GM21529 (cell line): Measurements from ENCODE around the gene BCAS4.

ENCODE experiments used
- ATAC-seq: cut with Tn5 transposase; IDR thresholded peaks from one replicate; pipeline ENCODE4 v1.9.1; 2021; ENCODE audit not compliant: unreplicated experiment

BCAS4 gene

DNA sequence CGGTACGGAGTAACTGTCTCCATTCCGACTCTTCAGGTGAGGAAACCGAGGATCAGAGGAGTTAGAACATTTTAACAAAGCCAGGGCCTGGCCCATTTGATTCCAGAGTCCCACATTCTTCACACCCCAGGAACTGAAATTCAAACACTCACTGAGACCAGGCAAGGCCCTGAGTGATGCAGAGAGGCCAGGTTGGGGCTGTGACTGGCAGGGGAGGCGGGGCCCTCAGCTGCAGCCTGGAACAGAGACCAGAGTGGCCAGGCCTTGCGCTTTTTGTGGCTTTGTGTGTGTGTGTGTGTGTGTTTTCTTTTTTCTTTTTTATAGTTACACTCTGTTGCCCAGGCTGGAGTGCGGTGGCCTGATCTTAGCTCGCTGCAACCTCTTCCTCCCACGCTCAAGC lies 57.2 kb downstream of the BCAS4 start:
- ATAC-seq, result no peak

GRCh38 chr20:50854506-50855249 lies 59.8 kb downstream of the BCAS4 start:
- no peak for ATAC-seq

- ATAC-seq, result no peak
Measured at GRCh38 chr20:50855498-50856474, 60.9 kb downstream of the BCAS4 start.

GRCh38 chr20:50856475-50857041 lies 61.7 kb downstream of the BCAS4 start:
- ATAC-seq, result no peak

DNA sequence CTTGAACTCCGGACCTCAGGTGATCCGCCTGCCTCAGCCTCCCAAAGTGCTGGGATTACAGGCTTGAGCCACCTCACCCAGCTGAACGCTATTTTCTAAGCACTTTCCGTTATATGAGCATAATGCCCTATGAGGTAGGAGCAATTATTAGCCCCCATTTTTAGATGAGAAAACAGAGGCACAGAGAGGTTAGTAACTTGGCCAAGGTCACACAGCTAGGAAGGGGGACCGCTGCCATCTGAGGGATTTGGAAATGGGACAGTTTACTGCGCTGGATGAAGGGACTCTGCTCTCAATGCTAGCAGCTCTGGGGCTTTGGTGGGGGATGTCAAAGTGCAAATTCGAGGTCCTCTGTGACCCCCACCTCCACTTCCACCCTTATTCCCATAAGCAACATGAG lies 62.5 kb downstream of the BCAS4 start:
- ATAC-seq, result no peak

DNA sequence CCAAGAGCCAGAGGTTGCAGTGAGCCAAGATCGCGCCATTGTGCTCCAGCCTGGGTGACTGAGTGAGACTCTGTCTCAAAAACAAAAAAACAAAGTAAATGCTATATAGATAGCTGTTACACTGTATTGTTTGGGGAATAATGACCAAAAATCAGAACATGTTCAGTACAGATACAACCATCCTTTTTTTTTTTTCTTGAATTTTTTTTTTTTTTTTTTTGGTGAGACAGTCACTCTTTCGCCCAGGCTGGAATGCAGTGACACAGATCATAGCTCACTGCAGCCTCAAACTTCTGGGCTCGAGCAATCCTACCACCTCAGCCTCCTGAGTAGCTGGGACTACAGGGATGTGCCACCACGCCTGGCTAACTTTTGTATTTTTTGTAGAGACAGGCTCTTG lies 63.7 kb downstream of the BCAS4 start:
- no peak for ATAC-seq

GRCh38 chr20:50859161-50859560 lies 64.3 kb downstream of the BCAS4 start:
- no peak for ATAC-seq

- no peak for ATAC-seq
Measured at GRCh38 chr20:50861012-50861411, 66.2 kb downstream of the BCAS4 start.

DNA sequence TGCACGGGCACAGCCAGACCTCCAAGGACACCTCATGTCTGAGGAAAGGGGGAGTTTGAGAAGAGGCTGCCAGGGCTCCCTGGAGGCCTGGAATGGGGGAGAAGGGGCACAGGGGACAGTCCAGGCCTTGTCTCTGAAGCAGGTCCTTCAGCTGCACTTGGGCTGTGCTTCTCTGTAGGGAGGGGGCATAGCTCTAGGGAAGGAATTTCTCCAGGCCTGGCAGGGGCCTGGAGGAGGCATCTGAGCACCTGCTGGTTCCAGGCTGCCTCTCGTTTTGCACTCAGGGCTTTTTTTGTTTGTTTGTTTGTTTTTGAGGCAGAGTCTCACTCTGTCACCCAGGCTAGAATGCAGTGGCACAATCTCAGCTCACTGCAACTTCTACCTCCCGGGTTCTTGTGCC lies 67.7 kb downstream of the BCAS4 start:
- ATAC-seq, result no peak

DNA sequence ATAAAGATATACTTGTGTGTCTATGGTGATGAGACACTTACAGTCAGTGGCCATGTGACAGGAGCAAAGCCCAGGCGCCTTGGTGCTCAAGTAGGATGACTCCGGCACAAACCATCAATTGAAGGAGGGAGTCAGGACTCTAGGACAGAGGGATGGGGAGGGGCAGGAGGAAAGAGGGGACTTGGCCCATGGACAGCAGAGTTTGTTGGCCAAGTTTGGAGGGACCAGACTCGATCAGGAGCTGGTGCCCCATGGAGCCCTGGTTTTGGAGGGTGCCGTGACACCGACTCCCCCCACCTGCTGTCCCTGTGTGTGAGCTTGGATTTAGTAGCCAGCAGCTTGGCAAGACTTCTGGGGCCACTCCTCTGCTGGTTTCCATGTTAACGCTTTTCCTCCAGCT lies 70.3 kb downstream of the BCAS4 start:
- ATAC-seq, result no peak

- no peak for ATAC-seq
Measured at GRCh38 chr20:50865591-50865990, 70.7 kb downstream of the BCAS4 start.

- no peak for ATAC-seq
Measured at GRCh38 chr20:50866036-50866685, 71.3 kb downstream of the BCAS4 start.

DNA sequence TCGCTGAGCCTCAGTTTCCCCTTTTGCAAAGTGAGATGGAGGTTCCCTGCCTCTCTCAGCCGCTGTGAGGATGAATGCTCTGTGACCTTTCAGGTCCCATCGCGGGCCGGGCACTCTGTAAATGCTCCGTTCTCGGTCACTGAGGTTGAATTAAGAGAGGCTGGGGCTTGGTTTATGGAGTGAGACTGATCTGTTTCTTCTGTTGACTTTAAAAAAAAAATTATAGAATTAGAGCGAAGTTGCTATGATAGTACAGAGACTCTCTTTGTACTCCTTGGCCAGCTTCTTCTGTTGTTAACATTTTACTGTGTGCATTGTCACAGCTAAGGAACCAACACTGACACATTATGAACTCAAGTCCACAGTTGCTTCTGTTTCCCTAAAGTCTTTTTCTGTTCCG lies 72.0 kb downstream of the BCAS4 start:
- ATAC-seq, result no peak

GRCh38 chr20:50867805-50868204 lies 72.9 kb downstream of the BCAS4 start:
- ATAC-seq, result no peak

DNA sequence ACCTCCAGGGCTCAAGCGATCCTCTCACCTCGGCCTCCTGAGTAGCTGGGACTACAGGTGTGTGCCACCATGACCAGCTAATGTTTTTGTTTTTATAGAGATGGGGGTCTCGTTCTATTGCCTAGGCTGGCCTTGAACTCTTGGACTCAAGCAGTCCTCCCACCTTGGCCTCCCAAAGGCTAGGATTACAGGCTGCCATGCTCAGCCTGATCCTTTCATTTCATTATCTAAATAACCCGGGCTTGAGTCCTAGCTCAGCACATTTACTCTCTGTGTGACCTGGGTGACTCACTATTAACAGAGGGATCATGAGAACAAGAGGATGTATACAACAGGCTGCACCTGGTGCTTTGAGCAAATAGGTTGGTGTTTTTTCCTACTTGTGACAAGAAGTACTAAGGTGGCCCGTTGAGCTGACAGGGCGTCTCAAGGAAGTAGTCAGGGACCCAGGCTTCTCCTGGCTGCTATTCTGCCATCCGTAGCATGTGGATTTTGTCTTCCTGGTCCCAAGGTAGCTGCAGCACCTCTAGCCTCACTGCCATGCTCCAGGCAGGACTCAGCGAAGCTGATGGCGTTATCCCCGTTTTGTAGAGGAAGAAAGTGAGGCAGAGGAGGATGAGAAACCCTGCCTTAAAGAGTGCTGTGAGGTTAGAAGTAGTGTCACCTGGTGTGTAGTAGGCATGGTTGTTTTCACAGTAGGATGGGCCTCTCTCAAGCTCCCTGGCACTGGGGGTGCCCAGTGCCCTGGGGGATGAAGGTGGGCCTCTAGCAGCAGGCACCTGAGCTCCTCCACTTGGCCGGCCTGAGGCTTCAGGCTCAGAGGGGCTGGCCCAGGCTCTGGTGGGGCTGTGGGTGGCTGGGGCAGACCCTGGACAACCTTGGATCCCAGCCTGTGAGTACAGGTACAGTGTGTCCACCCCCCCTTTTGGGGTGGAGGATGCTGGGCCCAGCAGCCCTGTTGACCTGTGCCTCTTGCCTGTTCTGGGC lies 73.9 kb downstream of the BCAS4 start:
- no peak for ATAC-seq

DNA sequence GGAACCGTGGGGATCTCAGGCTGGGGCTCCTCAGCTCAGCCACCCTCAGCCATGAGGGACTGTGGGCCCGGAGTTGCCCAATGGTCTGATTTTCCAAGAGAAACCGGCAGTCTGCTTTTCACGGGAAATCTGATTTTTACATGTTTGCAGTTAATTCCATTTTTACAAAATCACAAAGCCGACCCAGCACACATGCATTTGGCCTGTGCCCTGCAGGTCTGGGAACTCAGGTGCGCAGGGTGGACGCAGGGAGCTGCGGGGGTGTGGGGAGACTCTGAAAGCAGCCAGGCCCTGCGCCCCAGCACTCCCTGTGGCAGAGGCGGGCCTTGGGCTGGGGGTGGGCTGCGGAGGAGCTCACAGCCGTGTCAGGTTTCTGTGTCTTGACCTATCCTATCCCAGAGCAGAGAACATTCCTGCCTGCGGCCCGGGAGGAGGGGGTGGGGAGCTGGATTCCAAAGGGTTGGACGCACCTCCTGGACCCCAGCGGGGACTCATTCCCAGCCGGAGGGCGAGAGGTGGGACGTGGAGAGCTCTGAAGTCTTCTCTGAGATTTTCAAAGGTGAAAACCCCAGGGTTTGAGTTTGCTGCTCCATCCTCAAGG lies 75.8 kb downstream of the BCAS4 start:
- ATAC-seq, result no peak

GRCh38 chr20:50872560-50873425 lies 77.9 kb downstream of the BCAS4 start:
- no peak for ATAC-seq

DNA sequence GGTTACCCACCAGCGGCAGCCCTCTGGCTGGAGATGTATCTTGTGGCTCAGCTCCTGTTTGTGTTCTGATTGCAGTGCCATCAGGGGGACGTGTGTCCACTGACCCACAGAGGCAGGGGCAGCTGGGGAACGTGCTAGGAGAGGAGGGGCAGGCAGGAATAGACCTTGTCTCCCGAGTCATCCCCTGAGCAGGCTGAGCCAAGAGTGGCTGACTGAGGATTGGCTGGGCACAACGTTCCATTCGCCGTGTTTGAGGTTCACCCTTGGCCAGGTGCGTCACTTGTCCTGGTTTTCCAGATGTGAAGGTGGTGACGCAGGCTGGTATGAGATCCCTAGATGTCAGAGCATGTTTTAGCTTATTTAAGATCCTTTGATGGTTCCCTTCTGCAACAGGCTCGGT lies 78.7 kb downstream of the BCAS4 start:
- ATAC-seq, result no peak
